Subcutaneous adipose tissue (tissue), 4 donors: ENCODE data around the gene STK33. TPM values are rescaled to one million over a fixed set of nuclear protein-coding genes. Genes with fewer than 3 reads are reported as not detected.

Experiments
- total RNA-seq, 4 donors: library from RNA; depleted of rRNA; stranded (reverse); fragments of >200 nt; gene quantifications; one replicate each; pipeline ENCODE4 v1.1.0, GENCODE V29; 2016
- TF ChIP-seq, protein P1 (sequence below): fragments of 450-650 bp; IDR thresholded peaks from one replicate; pipeline ENCODE4 v1.5.1; 2016; ENCODE audit warnings: low read depth, mild to moderate bottlenecking, control low read depth, antibody characterized with exemption, moderate library complexity

STK33 gene
- total RNA-seq, 4 donors from 2014 or later: 0.33 to 3.1 (median 0.62) TPM

DNA sequence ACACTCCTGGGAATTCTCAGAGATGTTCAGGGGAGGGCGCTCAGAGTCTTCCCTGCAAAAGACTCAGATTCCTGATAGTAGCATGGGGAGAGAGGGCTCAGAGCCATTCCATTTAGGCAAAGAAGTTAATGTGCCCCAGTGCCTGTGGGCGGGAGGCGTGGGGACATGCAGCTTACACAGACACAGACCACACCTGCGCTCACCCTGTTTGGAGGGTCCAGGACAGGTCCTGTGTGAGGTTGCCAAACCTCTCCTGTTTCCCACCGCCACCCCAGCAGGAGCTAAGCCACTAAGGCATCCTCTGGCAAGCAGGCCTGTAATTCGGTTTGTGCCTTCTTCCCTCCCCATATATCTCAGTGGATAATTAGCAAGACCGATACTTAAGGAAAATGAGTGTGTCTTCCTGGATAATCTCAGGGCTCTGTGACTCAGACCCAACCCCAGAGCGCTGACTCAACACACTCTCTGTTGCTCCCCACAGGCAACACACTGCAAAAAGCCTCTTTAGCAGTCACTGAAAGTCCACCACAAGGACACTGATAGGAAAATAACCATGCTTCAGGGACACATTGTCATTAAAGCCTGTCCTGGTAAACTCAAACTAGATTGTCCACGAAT lies 211.5 kb downstream of the STK33 start:
- TF ChIP-seq, protein P1, sequence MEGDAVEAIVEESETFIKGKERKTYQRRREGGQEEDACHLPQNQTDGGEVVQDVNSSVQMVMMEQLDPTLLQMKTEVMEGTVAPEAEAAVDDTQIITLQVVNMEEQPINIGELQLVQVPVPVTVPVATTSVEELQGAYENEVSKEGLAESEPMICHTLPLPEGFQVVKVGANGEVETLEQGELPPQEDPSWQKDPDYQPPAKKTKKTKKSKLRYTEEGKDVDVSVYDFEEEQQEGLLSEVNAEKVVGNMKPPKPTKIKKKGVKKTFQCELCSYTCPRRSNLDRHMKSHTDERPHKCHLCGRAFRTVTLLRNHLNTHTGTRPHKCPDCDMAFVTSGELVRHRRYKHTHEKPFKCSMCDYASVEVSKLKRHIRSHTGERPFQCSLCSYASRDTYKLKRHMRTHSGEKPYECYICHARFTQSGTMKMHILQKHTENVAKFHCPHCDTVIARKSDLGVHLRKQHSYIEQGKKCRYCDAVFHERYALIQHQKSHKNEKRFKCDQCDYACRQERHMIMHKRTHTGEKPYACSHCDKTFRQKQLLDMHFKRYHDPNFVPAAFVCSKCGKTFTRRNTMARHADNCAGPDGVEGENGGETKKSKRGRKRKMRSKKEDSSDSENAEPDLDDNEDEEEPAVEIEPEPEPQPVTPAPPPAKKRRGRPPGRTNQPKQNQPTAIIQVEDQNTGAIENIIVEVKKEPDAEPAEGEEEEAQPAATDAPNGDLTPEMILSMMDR: no peak

DNA sequence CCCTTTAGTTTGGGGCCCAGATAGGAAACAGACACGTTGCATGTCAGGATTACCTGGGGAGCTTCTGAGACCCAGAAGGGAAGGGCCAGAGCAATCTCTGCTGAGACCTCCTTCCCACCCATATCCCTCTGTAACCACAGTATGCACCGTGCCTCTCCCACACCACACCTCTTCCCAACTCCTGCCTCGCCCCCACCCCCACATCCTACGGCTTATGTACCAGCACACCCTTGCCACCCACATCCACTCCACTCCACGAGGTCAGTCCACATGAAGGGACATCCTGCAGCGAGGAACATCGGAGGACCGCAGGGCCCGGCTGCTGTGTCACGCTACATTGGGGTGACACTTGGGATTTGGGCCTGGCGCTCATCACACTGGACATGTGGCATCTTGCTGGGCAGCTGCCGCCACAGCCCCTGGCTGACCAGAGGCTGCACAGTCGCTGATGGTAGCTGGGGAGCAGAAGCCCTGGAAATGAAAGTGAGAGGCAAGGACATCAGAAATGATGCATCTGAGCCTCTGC lies 212.1 kb downstream of the STK33 start:
- TF ChIP-seq, protein P1: no peak

DNA sequence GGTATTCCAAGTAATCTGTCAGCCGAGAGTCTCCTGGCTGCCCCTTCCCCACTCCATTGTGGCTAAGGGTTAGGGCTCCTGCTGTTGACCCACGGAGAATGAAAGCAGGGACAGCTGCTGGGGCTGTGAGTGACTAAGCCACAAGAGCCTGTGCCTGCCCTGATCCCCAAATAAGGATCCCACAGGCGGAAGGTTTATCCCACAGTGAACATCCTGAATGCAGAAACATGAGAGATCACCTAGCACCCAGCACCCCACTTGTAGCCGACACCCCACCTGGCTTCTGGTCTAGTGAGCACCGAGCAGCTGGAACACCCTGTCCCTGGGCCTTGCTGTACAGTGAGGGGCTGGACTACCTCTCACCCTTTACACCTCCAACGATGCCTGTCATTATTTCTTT lies 212.7 kb downstream of the STK33 start:
- TF ChIP-seq, protein P1: no peak

DNA sequence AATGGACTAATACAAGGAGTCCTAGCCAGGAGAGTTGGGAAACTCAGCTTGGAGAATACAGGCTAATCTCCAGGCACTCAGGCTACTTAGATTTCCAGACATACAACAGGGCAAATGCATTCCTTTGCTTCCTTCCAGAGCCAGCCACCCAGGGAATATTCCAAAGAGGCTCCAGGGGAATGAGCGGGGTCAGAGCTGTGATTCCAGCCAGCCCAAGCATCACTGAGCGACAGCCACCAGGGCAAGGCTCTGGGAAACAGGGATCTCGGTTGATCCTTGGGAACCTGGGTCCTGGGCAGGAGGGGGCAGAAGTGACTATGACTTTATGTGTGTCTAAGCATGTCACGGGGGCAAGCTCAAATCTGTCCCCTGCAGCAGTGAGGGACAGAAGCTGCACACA lies 218.1 kb downstream of the STK33 start:
- TF ChIP-seq, protein P1: no peak

DNA sequence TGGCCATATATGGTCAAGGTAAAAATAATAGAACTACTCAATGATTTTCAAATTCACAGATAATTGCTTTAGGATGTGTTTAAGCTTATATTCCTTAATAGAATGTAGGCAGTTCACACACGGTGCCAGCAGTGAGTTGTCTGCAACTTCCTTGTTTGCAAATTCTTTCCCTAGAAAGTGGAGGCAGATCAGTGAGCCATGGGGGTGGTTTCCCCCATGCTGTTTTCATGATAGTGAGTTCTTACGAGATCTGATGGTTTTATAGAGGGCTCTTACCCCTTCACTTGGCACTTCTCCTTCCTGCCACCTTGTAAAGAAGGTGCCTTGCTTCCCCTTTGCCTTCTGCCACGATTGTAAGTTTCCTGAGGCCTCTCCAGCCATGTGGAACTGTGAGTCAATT lies 218.6 kb downstream of the STK33 start:
- TF ChIP-seq, protein P1: no peak

DNA sequence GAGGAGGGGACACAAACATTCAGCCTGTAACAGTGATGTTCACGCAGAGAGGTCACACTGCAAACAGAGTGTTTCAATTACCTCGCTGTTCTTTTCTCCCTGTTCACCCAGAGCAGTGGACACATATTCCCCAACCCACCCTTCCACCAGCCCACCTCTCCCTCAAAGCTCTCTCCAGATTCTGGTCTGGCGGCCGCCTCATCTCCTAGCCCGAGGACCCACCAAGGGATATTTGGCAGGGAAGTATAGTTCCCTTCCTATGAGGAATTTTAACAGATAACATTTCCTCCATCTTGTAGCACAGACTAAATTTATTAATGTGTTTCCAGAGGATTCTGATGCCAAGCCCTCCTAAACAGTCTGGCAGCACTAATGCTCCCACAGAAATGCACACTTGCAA lies 219.3 kb downstream of the STK33 start:
- TF ChIP-seq, protein P1: no peak

DNA sequence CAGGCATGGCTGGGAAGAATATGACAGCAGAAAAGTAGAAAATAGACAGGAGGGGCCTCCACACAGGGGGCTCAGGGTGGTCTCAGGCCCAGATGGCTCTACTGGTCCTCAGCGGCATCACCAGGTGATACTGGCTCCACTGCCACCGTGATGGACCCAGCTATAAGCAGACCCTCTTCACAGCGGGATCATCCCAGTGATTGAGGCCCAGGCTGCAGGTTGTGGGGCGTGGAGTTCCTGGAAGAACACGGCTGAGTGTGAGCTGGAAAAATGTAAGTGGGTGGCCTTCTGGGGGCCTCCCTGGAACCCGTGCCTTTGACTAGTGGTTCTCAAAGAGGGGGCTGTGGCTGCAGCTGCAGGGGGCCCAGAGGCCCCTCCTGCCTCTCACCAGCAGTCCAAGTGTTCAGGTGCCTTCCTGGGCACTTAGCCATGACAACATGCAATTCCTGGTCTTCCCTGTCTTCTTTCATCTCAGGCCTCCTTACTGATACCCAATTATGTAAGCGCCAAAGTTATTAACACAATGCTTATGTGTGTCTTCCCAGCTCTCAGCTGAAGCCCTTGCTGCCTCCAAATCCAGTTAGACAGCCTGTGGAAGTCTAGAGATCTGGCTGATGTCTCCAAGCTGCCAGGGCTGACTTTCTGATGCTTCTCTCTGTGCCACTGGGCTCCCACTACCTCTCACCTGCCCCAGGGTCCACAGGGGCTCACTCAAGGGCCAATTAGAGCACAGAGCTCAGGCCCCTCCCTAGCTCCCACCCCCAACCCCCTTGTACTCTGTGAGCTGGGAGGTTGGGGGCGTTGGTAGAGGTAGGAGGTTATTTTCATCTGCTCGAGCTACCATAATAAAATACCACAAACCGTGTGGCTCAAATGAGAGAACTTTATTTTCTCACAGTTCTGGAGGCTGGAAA lies 220.3 kb downstream of the STK33 start:
- TF ChIP-seq, protein P1: no peak
